GM19023 (cell line): ENCODE measurements around the gene ADRM1.
A peak's percentile ranks its signal among the peaks of the same experiment; 100 is the strongest.

ENCODE experiments used
- ATAC-seq: cut with Tn5 transposase; IDR thresholded peaks from one replicate; pipeline ENCODE4 v1.9.1; 2021; ENCODE audit warnings: mild to moderate bottlenecking, moderate library complexity; ENCODE audit not compliant: unreplicated experiment

Gene ADRM1

DNA sequence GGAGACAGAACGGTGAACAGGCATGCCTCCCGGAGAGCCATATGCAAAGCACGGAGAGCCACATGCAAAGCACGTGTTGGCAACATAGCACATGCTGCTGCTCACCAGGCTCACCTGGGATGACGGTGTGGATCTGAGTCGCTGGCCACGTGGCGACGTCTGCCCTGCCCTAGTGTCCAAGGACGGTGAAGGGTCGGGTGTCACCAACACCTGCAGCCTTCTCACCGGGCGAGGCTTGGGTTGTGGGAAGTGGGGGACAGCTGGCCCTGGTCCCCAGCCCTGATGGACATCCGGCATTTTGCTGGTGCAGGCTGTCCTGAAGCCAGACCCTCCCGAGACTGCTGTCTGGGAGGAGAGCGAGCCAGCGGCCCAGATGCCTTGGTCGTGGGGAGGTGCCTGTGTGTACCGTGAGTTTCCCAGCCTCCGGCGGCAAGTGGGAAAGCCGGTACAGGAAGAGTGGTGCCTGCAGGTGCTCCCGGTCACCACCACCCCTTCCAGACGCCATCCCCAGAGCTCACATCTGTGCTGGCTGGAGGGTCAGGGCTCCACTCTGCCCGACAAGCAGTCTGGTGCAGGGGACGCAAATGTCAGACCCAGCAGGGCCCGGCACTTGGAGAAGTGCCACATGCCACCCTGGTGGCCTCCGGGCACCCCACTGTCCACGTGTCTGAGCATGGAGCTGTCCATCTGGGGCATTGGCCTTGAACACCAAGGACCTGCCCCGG is 5.9 kb upstream of the ADRM1 start:
- ATAC-seq: no peak

DNA sequence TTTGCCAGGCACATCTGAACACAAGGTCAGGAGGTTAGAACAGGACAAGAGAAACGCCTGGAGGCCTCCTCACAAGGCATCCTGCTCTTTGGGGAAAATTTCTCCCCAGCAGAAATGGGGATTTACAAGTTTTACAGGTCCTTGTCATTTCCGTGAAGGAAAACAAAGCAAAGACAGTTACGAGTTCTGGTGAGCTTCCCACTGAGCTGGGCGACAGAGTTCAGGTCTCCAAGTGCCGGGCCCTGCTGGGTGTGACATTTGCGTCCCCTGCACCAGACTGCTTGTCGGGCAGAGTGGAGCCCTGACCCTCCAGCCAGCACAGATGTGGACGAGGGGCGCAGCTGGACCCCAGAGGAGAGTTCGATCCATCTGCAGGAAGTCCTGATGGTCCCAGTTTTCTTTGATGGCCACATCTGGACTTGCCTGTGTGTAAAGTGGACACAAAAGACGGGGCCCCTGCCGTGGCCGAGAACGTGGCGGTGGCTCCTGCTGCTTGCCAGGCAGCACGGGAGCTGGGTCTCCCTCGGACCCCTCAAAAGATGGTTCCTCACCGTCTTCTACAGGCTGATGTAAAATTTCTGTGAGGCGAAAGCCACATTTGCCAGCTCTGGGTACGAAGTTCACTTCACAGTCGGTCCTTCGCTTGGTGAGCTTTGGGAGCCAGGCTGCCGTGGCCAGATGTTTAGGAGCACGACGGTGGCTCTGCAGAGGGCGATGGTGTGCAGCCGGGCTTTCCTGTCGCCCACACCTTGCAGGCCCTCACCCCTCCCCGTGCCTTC is 5.2 kb upstream of the ADRM1 start:
- ATAC-seq: no peak

DNA sequence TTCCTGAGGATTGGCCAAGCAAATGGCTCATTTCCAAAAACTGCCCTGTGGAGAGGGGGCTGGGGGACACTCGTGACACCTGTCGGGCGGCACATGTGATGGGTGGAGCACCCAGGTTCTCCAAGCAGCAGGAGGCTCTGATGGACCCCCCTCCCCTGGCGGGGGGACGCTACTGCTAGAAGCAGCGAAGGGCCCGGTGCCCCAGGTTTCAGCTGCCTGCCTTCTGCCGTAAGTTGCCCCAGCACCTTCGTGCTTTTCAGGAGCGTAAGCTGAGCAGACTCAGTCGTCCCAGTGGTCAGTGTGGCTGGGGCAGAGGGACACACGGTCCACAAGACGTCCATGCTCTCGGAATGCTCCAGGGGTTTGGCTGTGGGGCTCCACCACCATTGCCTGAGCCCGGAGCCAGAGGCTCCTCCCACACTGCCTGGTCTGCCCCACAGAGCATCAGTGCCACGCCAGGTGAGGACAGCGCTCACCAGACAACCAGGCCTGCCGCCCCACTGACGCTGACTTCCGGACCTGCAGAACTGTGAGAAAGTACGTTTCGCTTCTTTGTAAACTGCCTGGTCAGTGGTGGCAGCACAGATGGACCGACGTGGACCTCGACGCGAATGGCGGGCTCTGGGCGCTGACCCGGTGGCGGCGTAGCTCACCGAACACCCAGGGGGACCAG is 4.1 kb upstream of the ADRM1 start:
- no peak for ATAC-seq

DNA sequence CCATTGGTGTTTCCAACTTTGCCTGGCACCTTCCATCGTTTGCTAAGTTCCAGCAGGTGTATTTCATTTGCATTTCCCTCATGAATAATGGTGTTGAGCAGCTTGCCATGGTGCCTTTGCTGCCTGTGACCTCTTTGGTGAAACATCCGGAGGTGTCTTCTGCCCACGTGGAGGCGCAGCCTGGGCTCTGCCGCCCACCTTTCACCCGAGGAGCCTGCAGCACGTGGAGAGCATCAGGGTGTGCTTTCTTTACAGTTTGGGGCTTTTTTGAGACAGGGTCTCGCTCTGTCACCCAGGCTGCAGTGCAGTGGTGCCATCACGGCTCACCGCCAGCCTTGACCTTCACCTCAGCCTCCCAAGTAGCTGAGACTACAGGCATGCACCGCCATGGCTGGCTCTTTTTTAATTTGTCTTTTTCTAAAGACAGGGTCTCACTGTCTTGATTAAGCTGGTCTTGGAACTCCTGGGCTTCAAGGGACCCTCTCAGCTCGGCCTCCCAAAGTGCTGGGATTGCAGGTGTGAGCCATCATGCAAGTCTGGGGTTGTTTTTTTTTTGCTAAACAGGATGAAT is 3.0 kb upstream of the ADRM1 start:
- ATAC-seq: no peak

DNA sequence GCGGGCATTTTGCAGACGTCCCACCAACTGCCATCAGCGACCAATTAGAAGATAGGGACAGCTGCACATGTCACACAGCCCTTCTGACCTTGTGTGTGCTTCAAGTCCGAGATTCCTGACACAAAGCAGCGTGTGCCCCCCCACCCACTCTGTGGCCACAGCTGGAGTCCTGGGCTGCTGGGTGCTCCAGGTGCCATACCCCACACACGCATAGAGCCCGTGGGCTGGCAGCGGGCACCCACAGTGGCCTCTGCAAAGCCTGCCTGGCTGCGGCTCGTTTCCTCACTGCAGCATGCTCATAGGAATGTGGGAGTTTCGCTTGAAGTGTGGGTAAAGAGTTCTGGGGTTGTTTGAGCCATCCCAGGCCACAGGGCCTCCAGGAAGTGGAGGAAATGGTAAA is 2.5 kb upstream of the ADRM1 start:
- ATAC-seq: no peak

DNA sequence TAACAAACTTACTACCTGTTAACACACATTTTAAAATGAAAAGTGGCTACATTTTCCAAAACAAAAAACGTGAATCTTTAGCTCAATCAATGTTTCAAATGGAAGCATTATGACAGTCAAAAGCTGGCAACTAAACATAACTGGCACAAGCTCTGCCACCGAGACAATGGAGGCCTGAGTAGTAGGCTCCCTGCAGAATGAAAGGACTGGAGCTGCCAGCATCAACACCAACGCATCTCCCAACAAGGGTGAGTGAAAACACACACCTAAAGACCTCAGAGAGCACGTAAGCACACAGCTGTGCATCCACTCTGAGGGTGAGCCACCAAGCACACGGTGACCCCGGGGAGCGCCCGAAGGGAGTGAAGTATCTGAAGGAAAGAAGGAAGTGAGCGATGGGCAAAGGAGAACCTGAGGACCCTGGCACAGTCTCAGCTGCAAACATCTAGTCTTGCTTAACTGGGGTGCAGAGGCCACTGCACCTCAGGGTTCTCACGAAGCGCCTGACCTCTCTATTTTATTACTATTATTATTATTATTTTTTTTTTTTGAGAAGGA is 1.6 kb upstream of the ADRM1 start:
- no peak for ATAC-seq

DNA sequence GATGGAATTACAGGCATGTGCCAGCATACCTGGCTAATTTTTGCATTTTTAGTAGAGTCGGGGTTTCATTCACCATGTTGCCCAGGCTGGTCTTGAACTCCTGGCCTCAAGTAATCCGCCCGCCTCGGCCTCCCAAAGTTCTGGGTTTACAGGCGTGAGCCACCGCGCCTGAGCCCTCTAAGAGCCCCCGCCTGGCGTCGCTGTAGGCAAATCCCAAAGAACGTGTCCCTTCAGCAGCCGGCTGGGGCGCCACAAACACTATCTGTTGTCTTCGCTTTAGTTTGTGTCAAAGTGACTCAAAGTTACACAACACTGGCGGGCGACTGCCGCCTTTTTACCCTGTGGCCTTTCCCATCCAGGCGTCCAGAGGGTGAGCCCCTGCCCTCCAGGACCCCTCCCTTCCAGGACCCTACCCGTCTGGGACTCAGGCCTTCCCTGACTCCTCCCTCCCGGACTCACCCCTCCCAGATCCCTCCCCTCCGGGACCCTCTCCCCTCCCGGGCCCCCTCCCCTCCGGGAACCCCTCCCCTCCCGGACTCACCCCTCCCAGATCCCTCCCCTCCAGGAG is 940 bp upstream of the ADRM1 start:
- peak; percentile 34 for ATAC-seq

DNA sequence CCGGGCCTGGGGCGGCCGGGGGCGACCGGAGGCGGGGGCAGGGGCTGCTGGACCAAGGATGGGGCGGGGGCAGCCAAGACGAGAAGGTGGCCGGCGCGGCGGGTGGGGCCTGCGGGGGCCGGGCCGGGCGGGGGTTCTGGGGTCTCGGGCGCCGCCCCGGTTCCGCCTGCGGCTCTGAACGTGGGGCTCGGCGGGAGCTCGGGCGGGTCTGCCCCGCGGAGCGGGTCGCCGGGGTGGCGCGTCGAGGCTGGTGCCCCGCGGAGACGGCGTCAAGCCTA is 204 bp downstream of the ADRM1 start:
- no peak for ATAC-seq

DNA sequence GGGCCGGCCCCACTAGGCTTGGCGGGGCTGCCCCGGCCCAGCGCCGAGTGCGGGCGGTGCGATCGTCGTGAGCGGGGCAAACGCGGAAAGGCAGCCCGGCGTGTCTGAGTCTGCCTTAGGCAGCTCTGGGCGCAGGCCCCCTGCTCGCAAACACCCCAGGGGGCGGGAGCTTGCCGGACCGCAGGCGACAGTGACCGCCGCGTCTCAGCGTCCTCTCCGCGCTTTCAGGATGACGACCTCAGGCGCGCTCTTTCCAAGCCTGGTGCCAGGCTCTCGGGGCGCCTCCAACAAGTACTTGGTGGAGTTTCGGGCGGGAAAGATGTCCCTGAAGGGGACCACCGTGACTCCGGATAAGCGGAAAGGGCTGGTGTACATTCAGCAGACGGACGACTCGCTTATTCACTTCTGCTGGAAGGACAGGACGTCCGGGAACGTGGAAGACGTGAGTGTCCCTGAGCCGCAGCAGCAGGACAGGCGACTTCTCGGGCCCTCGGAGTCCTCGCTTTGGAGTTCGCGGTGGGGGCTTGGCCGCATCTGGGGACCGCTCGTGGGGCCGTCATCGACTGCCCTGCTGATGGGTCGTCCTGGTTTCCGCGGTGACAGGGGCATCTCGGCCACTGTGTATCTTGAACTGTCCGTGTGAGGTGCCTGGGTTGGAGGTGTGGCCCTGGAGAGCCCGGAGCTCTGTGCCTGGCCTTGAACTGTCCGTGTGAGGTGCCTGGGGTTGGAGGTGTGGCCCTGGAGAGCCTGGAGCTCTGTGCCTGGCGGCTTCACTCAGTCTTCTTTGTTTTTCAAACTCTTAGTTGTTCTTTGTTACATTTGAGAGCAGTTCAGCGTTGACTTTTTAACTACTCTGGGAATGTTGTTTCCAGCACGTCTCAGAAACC is 786 bp downstream of the ADRM1 start:
- no peak for ATAC-seq

DNA sequence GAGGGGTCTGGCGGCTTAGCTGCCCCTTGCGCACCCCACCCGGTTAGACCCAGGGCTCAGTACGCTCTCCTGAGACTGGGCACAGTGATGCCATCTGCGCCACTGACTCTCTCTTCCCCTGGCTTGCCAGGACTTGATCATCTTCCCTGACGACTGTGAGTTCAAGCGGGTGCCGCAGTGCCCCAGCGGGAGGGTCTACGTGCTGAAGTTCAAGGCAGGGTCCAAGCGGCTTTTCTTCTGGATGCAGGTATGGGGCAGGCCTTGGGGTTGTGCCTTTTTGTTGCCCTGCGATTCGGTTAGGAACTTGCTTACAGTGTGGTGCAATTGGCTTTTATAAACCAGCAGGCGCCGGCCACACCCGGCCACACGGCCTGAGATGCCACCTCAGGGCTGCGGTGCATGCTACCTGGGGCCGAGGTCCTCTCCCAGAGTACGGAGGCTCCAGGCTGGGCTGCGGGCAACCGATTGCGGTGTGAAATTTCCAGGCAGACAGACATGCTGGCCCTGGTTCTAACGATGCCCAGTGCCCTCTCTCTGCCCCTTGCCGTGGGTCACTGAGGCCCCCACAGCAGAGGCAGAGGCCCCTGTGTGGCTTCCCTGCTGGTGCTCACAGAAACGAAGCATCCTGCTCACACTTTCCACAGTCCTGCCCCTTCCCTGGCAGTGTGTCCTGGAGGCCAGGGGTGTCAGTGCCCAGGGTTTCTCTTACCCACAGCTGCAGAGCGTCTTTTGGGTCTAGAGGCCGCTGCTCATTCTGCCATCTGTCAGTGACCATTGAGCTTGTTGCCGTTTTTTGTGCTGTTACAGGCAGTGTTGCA is 1.7 kb downstream of the ADRM1 start:
- no peak for ATAC-seq

DNA sequence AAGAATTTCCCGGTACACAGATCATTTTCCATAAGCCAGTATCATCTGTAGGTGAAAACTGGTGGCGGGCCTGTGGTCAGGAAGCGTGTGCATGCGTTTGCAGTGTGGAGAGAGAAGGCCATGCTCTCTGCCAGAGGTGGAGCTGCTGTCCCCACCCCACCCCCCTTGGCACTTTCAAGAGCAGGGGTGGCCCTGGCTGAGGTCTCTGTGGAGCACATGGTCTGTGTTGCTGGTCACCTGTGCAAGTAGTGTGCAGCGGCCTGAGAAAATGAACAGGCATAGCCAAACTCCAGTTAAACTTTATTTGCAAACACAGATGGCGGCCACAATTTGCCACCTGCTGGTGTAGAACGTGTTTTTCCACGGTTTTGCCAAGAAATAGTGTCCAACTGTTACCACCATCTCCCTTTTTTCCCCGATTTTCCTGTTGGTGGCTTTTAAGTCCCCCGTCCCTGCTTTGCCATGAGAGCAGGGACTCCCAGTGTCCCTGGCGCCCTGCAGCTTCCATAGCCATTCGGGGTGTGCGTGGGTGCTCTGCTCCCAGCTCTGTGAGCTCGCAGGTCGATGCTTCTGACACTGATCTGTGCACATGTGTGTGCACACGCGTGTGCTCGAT is 2.5 kb downstream of the ADRM1 start:
- ATAC-seq: no peak

DNA sequence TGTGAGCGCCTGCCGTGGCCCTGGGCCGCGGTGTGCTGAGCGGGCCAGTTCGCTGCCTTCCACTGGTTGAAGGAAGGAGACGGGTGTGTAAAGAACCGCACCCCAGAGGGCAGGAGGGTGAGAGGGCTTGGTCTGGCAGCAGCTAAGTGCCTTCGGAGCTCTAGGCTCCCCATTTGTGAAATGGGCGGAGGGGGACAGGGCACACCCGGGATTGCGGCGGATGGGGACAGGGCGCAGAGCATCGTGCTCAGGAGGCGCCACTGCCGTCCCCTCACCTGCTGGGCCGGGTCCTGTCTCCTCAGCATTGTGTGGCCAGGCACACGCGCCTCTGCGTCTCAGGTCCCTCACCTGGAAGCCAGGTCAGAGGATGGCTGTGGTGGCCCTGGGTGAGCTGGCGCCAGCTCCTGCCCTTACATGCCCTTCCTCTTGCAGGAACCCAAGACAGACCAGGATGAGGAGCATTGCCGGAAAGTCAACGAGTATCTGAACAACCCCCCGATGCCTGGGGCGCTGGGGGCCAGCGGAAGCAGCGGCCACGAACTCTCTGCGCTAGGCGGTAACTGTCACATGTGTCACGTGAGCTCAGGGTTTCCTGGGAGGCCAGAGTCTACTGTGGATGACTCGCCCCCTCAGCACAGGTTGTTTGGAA is 3.1 kb downstream of the ADRM1 start:
- no peak for ATAC-seq

DNA sequence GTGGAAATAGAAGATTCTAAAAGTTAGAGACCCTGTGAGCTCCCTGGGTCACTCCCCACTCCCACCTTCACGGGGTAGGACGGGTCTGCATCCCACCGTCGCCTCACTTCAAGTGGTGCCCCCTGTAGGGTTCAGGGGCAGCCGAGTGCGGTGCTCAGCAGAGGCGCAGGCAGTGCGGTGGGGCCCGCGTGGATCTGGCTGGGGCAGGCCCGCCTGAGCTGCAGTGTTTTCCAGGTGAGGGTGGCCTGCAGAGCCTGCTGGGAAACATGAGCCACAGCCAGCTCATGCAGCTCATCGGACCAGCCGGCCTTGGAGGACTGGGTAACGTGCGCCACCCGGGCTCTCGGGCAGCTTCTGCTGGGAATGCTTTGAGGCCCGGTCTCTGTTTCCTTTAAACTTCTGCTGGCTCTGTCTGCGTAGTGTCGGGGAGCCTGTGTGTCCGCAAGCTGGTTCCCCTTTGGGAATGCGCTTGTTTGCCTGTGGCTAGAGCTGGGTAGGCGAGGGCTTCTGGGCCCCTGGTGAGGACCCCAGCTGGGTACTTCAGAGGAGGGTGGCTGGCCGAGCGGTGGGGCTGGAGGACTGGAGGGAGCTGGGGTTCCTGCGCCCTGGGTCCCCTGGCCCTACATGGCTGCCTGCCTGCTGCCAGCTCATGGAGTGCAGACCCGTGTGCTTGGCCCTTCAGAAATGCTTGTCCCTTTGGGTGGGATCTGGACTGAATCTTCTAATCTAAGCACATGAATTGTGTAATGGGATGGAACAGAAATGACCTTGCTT is 3.8 kb downstream of the ADRM1 start:
- ATAC-seq: no peak

DNA sequence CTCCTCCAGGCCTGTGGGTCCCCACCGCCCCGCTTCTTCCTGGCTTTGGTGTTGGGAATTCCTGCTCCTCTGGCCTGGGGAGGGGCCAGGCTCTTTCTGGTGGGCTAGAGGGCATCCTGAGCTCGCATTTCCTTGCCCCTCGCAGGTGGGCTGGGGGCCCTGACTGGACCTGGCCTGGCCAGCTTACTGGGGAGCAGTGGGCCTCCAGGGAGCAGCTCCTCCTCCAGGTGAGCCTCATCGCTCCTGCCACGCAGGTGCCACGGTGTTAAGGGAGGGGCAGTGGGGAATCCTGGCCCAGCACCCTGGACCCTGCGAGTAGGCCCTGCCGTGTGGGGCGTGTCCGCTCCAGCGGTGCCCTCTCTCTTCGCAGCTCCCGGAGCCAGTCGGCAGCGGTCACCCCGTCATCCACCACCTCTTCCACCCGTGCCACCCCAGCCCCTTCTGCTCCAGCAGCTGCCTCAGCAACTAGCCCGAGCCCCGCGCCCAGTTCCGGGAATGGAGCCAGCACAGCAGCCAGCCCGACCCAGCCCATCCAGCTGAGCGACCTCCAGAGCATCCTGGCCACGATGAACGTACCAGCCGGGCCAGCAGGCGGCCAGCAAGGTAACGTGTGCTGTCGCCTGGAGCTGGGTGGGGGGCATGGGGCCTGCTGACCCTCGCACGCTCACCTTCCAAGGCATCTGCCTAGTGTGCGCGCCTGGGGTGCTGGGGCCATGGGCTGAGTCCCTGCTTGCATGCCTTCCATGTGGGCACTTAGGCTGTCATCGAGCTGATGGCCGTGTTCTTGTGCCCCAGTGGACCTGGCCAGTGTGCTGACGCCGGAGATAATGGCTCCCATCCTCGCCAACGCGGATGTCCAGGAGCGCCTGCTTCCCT is 4.7 kb downstream of the ADRM1 start:
- no peak for ATAC-seq

DNA sequence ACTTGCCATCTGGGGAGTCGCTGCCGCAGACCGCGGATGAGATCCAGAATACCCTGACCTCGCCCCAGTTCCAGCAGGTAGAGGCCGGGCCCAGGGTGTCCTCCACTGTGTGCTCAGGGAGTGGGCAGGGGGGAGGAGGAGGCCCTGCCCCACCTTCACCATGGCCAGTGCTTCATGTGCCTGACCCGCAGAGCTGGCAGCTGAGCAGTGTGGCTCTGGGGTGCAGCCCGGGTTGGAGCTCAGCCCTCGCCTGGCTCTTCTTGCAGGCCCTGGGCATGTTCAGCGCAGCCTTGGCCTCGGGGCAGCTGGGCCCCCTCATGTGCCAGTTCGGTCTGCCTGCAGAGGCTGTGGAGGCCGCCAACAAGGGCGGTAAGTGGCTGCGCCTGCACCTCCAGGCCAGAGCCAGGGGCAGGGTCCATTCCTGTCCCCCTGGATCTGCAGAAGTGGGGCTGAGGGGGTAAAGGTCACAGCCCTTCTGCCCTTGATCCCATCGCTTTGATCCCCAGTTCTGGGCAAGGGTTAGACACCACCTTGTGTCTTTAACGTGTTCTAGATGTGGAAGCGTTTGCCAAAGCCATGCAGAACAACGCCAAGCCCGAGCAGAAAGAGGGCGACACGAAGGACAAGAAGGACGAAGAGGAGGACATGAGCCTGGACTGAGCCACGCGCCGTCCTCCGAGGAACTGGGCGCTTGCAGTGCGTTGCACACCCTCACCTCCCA is 5.5 kb downstream of the ADRM1 start:
- ATAC-seq: no peak
